Measurements from ENCODE around the gene ZBTB32.

GRCh38 chr19:35754370-35755130 is 50.2 kb downstream of the ZBTB32 start:
- TF ChIP-seq CTCF (IDR thresholded peaks at IDR 0.05): no peak
- no peak for TF ChIP-seq POLR2A (IDR thresholded peaks at IDR 0.05)

Data from breast epithelium (tissue), 3 donors.